22Rv1 (cell line): ENCODE measurements around the gene AOPEP.

Source experiments
- CTCF ChIP-seq: fragments of 450-650 bp; IDR thresholded peaks from 2 replicates; pipeline ENCODE4 v1.5.1; 2017; ENCODE audit warnings: mild to moderate bottlenecking
- ZFX ChIP-seq: fragments of 450-650 bp; IDR thresholded peaks from 2 replicates; pipeline ENCODE4 v1.6.1; 2017; ENCODE audit warnings: antibody characterized with exemption, borderline replicate concordance

- TF ChIP-seq CTCF: no peak
- TF ChIP-seq ZFX: no peak
Observed at GRCh38 chr9:95017062-95017461, 290.6 kb downstream of the AOPEP start.
